ENCODE results near the gene MOSMO. TPM values are rescaled to one million over a fixed set of nuclear protein-coding genes. Genes with fewer than 3 reads are reported as not detected.
A peak's percentile ranks its signal among the peaks of the same experiment; 100 is the strongest.

The MOSMO gene
- total and polyA plus RNA-seq, 2 of the 13 experiments (the other 11 are each of a cell fraction or from before 2014, with no cell fraction given): 26.7 to 32.6 TPM

- TF ChIP-seq ATM (IDR thresholded peaks at IDR 0.05; ENCODE audit: borderline replicate concordance) (no peak), JUND (CRISPR knock-in tag; IDR thresholded peaks at IDR 0.05) (0 out of 2 replicates have a peak, but pooled peaks have one; percentile 44), ZNF292 (CRISPR knock-in tag; IDR thresholded peaks at IDR 0.05; ENCODE audit: borderline replicate concordance, low read depth) (no peak), SNRNP70 (IDR thresholded peaks at IDR 0.05; ENCODE audit: low read depth, low read length) (no peak), ZNF44 (CRISPR knock-in tag; IDR thresholded peaks at IDR 0.05) (no peak), ARHGAP35 (CRISPR knock-in tag; IDR thresholded peaks at IDR 0.05; ENCODE audit: borderline replicate concordance) (no peak), ZFP37 (CRISPR knock-in tag; IDR thresholded peaks at IDR 0.05; ENCODE audit: borderline replicate concordance) (no peak), FOXC1 (CRISPR knock-in tag; IDR thresholded peaks at IDR 0.05; ENCODE audit: borderline replicate concordance) (no peak), ZNF788 (CRISPR knock-in tag; IDR thresholded peaks at IDR 0.05; ENCODE audit: borderline replicate concordance) (no peak), ZGPAT (CRISPR knock-in tag; IDR thresholded peaks at IDR 0.05) (no peak), ZNF772 (CRISPR knock-in tag; IDR thresholded peaks at IDR 0.05) (peak; percentile 59; the same call in 1 of the 2 replicates), ZNF747 (CRISPR knock-in tag; IDR thresholded peaks at IDR 0.05; ENCODE audit: borderline replicate concordance) (0 out of 2 replicates have a peak, but pooled peaks have one; percentile 31), MED13 (CRISPR knock-in tag; IDR thresholded peaks at IDR 0.05) (no peak), KDM2A (CRISPR knock-in tag; IDR thresholded peaks at IDR 0.05; ENCODE audit: borderline replicate concordance, low read depth) (no peak), NFYB (CRISPR knock-in tag; IDR thresholded peaks at IDR 0.05) (no peak), ZNF34 (CRISPR knock-in tag; IDR thresholded peaks at IDR 0.05; ENCODE audit: borderline replicate concordance) (no peak), AHR (CRISPR knock-in tag; IDR thresholded peaks at IDR 0.05) (no peak), JARID2 (CRISPR knock-in tag; IDR thresholded peaks at IDR 0.05; ENCODE audit: insufficient replicate concordance) (no peak), ZNF329 (CRISPR knock-in tag; IDR thresholded peaks at IDR 0.05; ENCODE audit: low read depth) (no peak)
- TF ChIP-seq, protein P1, sequence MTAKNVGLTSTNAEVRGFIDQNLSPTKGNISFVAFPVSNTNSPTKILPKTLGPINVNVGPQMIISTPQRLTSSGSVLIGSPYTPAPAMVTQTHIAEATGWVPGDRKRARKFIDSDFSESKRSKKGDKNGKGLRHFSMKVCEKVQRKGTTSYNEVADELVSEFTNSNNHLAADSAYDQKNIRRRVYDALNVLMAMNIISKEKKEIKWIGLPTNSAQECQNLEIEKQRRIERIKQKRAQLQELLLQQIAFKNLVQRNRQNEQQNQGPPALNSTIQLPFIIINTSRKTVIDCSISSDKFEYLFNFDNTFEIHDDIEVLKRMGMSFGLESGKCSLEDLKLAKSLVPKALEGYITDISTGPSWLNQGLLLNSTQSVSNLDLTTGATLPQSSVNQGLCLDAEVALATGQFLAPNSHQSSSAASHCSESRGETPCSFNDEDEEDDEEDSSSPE (CRISPR knock-in tag; IDR thresholded peaks at IDR 0.05): no peak
- TF ChIP-seq, protein P2, sequence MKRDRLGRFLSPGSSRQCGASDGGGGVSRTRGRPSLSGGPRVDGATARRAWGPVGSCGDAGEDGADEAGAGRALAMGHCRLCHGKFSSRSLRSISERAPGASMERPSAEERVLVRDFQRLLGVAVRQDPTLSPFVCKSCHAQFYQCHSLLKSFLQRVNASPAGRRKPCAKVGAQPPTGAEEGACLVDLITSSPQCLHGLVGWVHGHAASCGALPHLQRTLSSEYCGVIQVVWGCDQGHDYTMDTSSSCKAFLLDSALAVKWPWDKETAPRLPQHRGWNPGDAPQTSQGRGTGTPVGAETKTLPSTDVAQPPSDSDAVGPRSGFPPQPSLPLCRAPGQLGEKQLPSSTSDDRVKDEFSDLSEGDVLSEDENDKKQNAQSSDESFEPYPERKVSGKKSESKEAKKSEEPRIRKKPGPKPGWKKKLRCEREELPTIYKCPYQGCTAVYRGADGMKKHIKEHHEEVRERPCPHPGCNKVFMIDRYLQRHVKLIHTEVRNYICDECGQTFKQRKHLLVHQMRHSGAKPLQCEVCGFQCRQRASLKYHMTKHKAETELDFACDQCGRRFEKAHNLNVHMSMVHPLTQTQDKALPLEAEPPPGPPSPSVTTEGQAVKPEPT (CRISPR knock-in tag; IDR thresholded peaks at IDR 0.05; ENCODE audit: low read depth): no peak
- TF ChIP-seq, protein P3, sequence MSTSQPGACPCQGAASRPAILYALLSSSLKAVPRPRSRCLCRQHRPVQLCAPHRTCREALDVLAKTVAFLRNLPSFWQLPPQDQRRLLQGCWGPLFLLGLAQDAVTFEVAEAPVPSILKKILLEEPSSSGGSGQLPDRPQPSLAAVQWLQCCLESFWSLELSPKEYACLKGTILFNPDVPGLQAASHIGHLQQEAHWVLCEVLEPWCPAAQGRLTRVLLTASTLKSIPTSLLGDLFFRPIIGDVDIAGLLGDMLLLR (CRISPR knock-in tag; IDR thresholded peaks at IDR 0.05): no peak
These were observed 91.5 kb downstream of the MOSMO start (continued) for GRCh38 chr16:22099256-22099975.

Data from HepG2 (cell line).